HUES6 (cell line): Measurements from ENCODE around the gene NDUFB3.

ENCODE experiments used
- H3K27ac ChIP-seq: 2 replicates; pipeline ENCODE4 v1.7.0; 2013; ENCODE audit warnings: low read depth, mild to moderate bottlenecking, low read length, inconsistent platforms
- H3K27me3 ChIP-seq: 2 replicates; pipeline ENCODE4 v1.6.1; 2013; ENCODE audit warnings: low read length; ENCODE audit not compliant: control insufficient read depth, insufficient read depth
- H3K36me3 ChIP-seq: 2 replicates; pipeline ENCODE4 v1.6.1; 2013; ENCODE audit warnings: low read length; ENCODE audit not compliant: control insufficient read depth, insufficient read depth
- H3K4me1 ChIP-seq: 2 replicates; pipeline ENCODE4 v1.6.1; 2013; ENCODE audit warnings: low read length; ENCODE audit not compliant: control insufficient read depth, insufficient read depth
- H3K4me3 ChIP-seq: 2 replicates; pipeline ENCODE4 v1.5.1; 2013; ENCODE audit warnings: low read depth, low read length
- H3K9ac ChIP-seq: one replicate; pipeline ENCODE4 v1.6.1; 2013; ENCODE audit warnings: mild to moderate bottlenecking, low read length
- H3K9me3 ChIP-seq: 2 replicates; pipeline ENCODE4 v1.6.1; 2013; ENCODE audit warnings: low read depth, low read length; ENCODE audit not compliant: control insufficient read depth, insufficient read depth

Gene NDUFB3

DNA sequence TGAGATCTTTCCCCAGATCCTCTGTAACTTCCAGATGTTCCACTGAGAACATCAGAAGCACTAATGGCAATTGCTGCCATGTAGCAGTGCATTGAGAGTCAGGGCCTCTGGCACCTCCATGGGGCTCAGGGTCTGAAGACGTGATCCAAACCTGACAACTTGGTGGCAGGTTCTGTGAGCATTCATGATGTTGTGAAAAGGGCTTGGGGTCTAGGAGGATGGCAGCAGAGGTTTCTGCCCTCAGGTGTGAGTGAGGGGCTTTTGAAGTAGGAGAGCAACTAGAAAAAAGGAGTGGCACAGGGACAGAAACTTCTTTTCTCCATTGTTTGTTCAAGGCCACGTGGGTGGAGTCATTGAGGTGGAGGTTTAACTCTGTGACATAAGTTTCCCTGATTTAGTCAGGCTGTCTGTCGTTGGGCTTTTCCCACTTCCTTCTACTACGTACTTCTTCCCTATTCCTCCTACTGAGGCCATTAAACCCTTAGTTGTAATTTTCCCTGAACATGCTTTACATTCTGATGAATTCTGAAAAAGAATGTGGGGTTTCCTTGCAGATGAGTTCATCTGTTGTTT, 57.2 kb downstream of the NDUFB3 start:
- Histone ChIP-seq H3K9ac (no peak overlapping the region), H3K36me3 (0 out of 2 replicates have a peak, but pooled peaks cover 4% of the 10 kb centered on the region), H3K27ac (no peak overlapping the region), H3K4me3 (no peak overlapping the region), H3K9me3 (no peaks in the 10 kb centered on the region), H3K4me1 (peaks cover 51% of the 10 kb centered on the region), H3K27me3 (no peaks in the 10 kb centered on the region)

DNA sequence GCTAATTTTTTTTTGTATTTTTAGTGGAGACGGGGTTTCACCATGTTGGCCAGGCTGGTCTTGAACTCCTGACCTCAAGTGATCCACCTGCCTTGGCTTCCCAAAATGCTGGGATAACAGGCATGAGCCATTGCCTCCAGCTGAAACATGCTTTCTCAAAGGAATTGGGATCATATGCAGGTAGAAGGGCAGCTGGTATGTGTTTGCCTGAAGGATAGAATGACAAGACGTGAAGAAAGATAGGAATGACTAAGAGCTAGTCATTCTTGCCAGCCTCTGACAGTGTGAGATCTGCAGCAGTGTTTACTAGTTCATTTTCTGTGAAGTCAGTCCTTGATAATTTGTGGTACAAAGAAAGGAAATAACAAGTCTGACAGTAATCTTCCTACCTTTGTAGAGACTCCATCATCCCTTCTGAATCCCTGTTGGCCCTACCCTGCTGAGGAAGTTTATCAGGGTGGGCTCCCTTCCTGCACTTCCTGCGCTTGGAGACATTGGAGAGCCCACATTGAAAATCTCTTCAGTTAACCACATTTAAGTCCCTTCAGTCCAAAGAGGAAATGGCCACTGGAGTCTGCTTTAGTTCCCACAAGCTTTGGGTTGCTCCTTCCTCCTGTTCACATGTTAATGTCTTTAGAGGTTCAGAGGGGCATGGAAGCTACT, 58.9 kb downstream of the NDUFB3 start:
- H3K27me3 ChIP-seq: no peaks in the 10 kb centered on the region
- H3K4me3 ChIP-seq: no peak overlapping the region
- H3K4me1 ChIP-seq: peaks cover 45% of the 10 kb centered on the region
- H3K9ac ChIP-seq: no peak overlapping the region
- H3K27ac ChIP-seq: peak overlapping the region; percentile 3; the same call in 1 of the 2 replicates
- H3K36me3 ChIP-seq: 0 out of 2 replicates have a peak, but pooled peaks cover 4% of the 10 kb centered on the region
- H3K9me3 ChIP-seq: no peaks in the 10 kb centered on the region

DNA sequence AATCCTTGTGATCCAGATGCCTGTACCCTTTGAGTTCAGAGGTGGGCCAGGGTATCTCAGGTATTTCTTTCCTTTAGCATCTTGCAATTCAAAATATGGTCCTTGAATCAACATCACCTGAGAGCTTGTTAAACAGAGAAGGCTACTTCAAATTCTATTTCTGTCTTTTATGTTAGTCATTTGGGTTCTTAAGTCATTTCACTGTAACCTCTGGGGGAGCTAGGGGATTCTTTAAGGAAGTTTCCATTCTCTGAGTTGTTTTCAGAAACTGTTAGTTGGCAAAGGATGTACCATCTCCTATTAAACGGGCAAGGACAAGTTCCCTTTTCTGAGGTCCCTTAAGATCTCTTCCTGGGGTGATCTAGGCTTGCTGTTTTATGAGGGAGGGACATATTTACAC, 60.7 kb downstream of the NDUFB3 start:
- Histone ChIP-seq H3K36me3 (peaks cover 10% of the 10 kb centered on the region), H3K9ac (no peak overlapping the region), H3K4me3 (no peak overlapping the region), H3K9me3 (no peaks in the 10 kb centered on the region), H3K27me3 (no peaks in the 10 kb centered on the region), H3K27ac (no peak overlapping the region), H3K4me1 (peaks cover 33% of the 10 kb centered on the region)
